Right atrium auricular region (tissue), 2 donors: ENCODE data around the gene JARID2. TPM values are rescaled to one million over a fixed set of nuclear protein-coding genes. Genes with fewer than 3 reads are reported as not detected.

ENCODE experiments used
- DNase-seq: peaks from one replicate; pipeline ENCODE4 v3.0.0-alpha.2; 2019; ENCODE audit warnings: low spot score
- H3K27ac ChIP-seq, 2 donors: fragments of 200-600 bp; sonication (generic); 1 replicate in 1 of 2; 2 replicates in 1 of 2; pipeline ENCODE4 v1.5.1; 2016 to 2019
- H3K27me3 ChIP-seq, 2 donors: fragments of 200-600 bp; sonication (generic); one replicate each; pipeline versions ENCODE4 v1.5.1 to v1.6.0; 2017 to 2019
- H3K36me3 ChIP-seq: fragments of 200-600 bp; sonication (generic); one replicate; pipeline ENCODE4 v1.5.1; 2016
- H3K4me1 ChIP-seq, 2 donors: fragments of 200-600 bp; sonication (generic); one replicate each; pipeline versions ENCODE4 v1.5.1 to v1.6.0; 2017 to 2019
- H3K4me3 ChIP-seq, 2 donors: fragments of 200-600 bp; sonication (generic); 1 replicate in 1 of 2; 2 replicates in 1 of 2; pipeline ENCODE4 v1.5.1; 2017 to 2019; ENCODE audit warnings: mild to moderate bottlenecking in 1 of 2, moderate library complexity in 1 of 2
- H3K9me3 ChIP-seq, 2 donors: fragments of 200-600 bp; sonication (generic); one replicate each; pipeline ENCODE4 v1.5.1; 2019
- CTCF ChIP-seq, 2 donors: fragments of 200-600 bp; sonication (generic); IDR thresholded peaks; one replicate each; pipeline ENCODE4 v1.5.1; 2019; ENCODE audit warnings: antibody characterized with exemption in 2 of 2
- total RNA-seq, 2 donors: library from RNA; depleted of rRNA; stranded (reverse); fragments of >200 nt; gene quantifications; one replicate each; pipeline ENCODE4 v1.1.0, GENCODE V29; 2016

Gene JARID2
- total RNA-seq, 2 donors from 2014 or later: 6.5 to 6.7 TPM

DNA sequence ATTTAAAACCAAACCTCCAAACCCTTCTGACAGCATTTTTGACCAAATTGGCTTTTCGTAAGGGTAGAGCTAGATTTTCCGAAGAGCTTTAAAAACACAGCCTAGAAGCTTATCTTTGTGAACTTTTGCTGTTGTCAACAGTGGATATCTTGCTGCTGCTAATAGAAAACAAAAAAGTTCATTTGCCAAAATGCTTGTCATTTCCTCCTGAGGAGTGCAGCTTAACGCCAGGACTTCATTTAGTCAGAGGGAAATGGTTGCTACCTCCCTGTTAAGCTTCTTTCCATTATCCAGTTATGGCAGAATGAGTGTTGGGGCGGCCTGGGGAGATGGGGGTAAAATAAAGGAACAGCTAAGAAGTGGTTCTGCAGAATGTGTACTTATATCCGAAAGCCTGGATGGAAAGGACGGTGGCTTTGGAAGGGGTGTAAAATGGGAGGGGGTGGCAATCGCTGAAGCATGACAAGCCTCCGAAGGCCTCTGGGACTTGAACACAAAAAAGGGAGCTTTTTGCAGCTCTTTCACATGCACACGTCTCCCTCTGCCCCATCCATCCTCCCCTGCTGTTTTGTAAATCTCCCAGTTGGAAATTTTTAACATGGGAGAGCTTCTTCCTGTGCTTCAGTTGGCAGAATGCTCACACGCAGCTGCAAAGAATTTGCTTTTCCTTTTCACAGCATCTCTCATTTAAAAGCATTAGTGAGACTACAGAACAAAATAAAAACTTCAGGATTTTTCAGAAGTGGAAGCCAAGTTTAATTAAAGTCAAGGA lies 22.5 kb downstream of the JARID2 start:
- H3K27me3 ChIP-seq: no peaks in the 10 kb centered on the region
- H3K4me3 ChIP-seq: peak overlapping the region in 1 of 2 donors; percentile 12
- TF ChIP-seq CTCF (IDR thresholded peaks at IDR 0.05): no peak
- H3K36me3 ChIP-seq: no peaks in the 10 kb centered on the region
- no peaks in the 10 kb centered on the region for H3K9me3 ChIP-seq
- peak overlapping the region; percentile 40 to 57 for H3K27ac ChIP-seq
- no peak for DNase-seq
- peaks cover 0 to 63% of the 10 kb centered on the region in 2 donors for H3K4me1 ChIP-seq

DNA sequence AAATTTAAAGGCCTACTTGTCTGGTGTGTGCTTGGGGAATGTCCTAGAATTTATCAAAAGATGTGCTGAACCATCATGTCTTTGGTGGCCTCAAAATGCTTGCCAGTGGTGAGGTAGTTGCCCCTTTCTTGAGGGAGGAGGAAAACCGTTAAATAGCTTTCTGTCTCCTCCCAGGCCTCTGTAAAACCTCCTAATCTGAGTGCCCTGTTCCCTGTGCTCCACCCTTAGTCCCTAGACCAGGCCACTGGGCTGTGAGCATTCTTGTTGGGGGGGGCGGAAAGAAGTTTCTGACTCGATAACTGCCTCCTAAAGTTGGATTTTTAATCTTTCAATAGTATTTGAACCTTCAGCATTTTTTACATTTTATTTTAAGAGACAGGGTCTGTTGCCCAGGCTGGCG lies 23.1 kb downstream of the JARID2 start:
- Histone ChIP-seq H3K27ac (peak overlapping the region; percentile 40 to 57), H3K4me1 (peaks cover 0 to 58% of the 10 kb centered on the region in 2 donors), H3K36me3 (no peaks in the 10 kb centered on the region), H3K4me3 (no peak overlapping the region), H3K27me3 (no peaks in the 10 kb centered on the region), H3K9me3 (no peaks in the 10 kb centered on the region)
- no peak for DNase-seq
- no peak for TF ChIP-seq CTCF (IDR thresholded peaks at IDR 0.05)

GRCh38 chr6:15269619-15270018 lies 23.8 kb downstream of the JARID2 start:
- Histone ChIP-seq H3K9me3 (no peaks in the 10 kb centered on the region), H3K27me3 (no peaks in the 10 kb centered on the region), H3K4me3 (no peak overlapping the region), H3K27ac (peak overlapping the region in 1 of 2 donors; percentile 57), H3K4me1 (peaks cover 0 to 56% of the 10 kb centered on the region in 2 donors), H3K36me3 (no peaks in the 10 kb centered on the region)
- TF ChIP-seq CTCF (IDR thresholded peaks at IDR 0.05): no peak
- DNase-seq: no peak

- Histone ChIP-seq H3K9me3 (no peaks in the 10 kb centered on the region), H3K27me3 (no peaks in the 10 kb centered on the region), H3K27ac (no peak overlapping the region), H3K36me3 (no peaks in the 10 kb centered on the region), H3K4me1 (peaks cover 0 to 56% of the 10 kb centered on the region in 2 donors), H3K4me3 (no peak overlapping the region)
- DNase-seq: no peak
- TF ChIP-seq CTCF (IDR thresholded peaks at IDR 0.05): no peak
These were observed 24.5 kb downstream of the JARID2 start for GRCh38 chr6:15270402-15270801.

- DNase-seq: no peak
- no peak overlapping the region for H3K4me3 ChIP-seq
- H3K36me3 ChIP-seq: no peaks in the 10 kb centered on the region
- no peaks in the 10 kb centered on the region for H3K27me3 ChIP-seq
- TF ChIP-seq CTCF (IDR thresholded peaks at IDR 0.05): no peak
- H3K4me1 ChIP-seq: peaks cover 0 to 51% of the 10 kb centered on the region in 2 donors
- H3K9me3 ChIP-seq: no peaks in the 10 kb centered on the region
- H3K27ac ChIP-seq: no peak overlapping the region
These were observed 26.7 kb downstream of the JARID2 start for GRCh38 chr6:15272562-15272961.
